ENCODE measurements around the gene APC. TPM values are rescaled to one million over a fixed set of nuclear protein-coding genes. Genes with fewer than 3 reads are reported as not detected.
A peak's percentile ranks its signal among the peaks of the same experiment; 100 is the strongest.
"Not testable (repeated sequence)": the region's sequence is repeated elsewhere in the genome, so short reads cannot be mapped to it uniquely, and the experiment has no call there.

Gene APC
- total RNA-seq, 6 donors from 2014 or later = 38.4 to 95.3 (median 71.6) TPM

GRCh38 chr5:112854651-112855050 lies 117.0 kb downstream of the APC start:
- no peak for DNase-seq
- no peak overlapping the region for H3K27ac ChIP-seq
- no peak for TF ChIP-seq POLR2A (IDR thresholded peaks at IDR 0.05)
- no peak for TF ChIP-seq POLR2AphosphoS5 (IDR thresholded peaks at IDR 0.05)
- TF ChIP-seq CTCF (IDR thresholded peaks at IDR 0.05) = no peak
- no peak for TF ChIP-seq EP300 (IDR thresholded peaks at IDR 0.05)
- H3K9me3 ChIP-seq = no peaks in the 10 kb centered on the region
- no peaks in the 10 kb centered on the region for H3K4me1 ChIP-seq
- ATAC-seq (ENCODE audit: low FRiP score in 2 of 2) = no peak
- H3K27me3 ChIP-seq = no peaks in the 10 kb centered on the region
- H3K36me3 ChIP-seq = no peaks in the 10 kb centered on the region
- no peak overlapping the region for H3K4me3 ChIP-seq
- 59 to 83% methylated on average over 1 of the region's 1 CpG for WGBS, 2 donors

GRCh38 chr5:112857866-112858265 lies 120.2 kb downstream of the APC start:
- Histone ChIP-seq H3K27me3 (no peaks in the 10 kb centered on the region), H3K4me1 (peaks cover 11 to 17% (median 17%) of the 10 kb centered on the region in 4 donors), H3K9me3 (no peaks in the 10 kb centered on the region), H3K27ac (no peak overlapping the region), H3K4me3 (no peak overlapping the region), H3K36me3 (peaks cover 0 to 3% (median 0%) of the 10 kb centered on the region in 4 donors)
- TF ChIP-seq EP300 (IDR thresholded peaks at IDR 0.05) (no peak), POLR2A (IDR thresholded peaks at IDR 0.05) (no peak)
- ATAC-seq (ENCODE audit: low FRiP score in 2 of 2) (no peak), DNase-seq (no peak)

- 75 to 77% methylated on average over 11 of the region's 11 CpGs for WGBS, 2 donors
- peak overlapping the region; percentile 78 to 86 (median 84) for H3K27ac ChIP-seq
- ATAC-seq (ENCODE audit: low FRiP score in 2 of 2); H3K27me3 ChIP-seq; H3K9me3 ChIP-seq; DNase-seq: not testable (repeated sequence)
- H3K36me3 ChIP-seq = peaks cover 11 to 25% (median 13%) of the 10 kb centered on the region in 4 donors
- H3K4me3 ChIP-seq = peak overlapping the region; percentile 31 to 71 (median 70)
- peak in 1 of 4 donors; percentile 0 for TF ChIP-seq EP300 (IDR thresholded peaks at IDR 0.05)
- peaks cover 23 to 30% (median 27%) of the 10 kb centered on the region in 4 donors for H3K4me1 ChIP-seq
These were observed 122.9 kb downstream of the APC start for GRCh38 chr5:112860571-112860928.

- peak; percentile 96 to 97 for ATAC-seq (ENCODE audit: low FRiP score in 2 of 2)
- peak; percentile 91 to 96 for DNase-seq
- Histone ChIP-seq H3K36me3 (peaks cover 13 to 31% (median 15%) of the 10 kb centered on the region in 4 donors), H3K9me3 (no peaks in the 10 kb centered on the region), H3K27me3 (no peaks in the 10 kb centered on the region), H3K27ac (peak within 1 kb of the TSS; percentile 78 to 86 (median 84)), H3K4me3 (peak within 1 kb of the TSS; percentile 68 to 77 (median 71)), H3K4me1 (peaks cover 23 to 30% (median 27%) of the 10 kb centered on the region in 4 donors)
- 3 to 6% methylated on average over 20 to 40 of the region's 47 CpGs for WGBS, 2 donors
- peak; percentile 78 to 82 for TF ChIP-seq POLR2AphosphoS5 (IDR thresholded peaks at IDR 0.05)
- TF ChIP-seq POLR2A (IDR thresholded peaks at IDR 0.05) = peak; percentile 15 to 81 (median 60)
- TF ChIP-seq EP300 (IDR thresholded peaks at IDR 0.05) = no peak
- TF ChIP-seq CTCF (IDR thresholded peaks at IDR 0.05) = peak in 2 of 6 experiments; percentile 9 to 24
These were observed 123.4 kb downstream of the APC start, which contains the start of gene SRP19 for GRCh38 chr5:112860929-112861637. Gene SRP19 (plus strand): TSS chr5:112861287. CDS start chr5:112861377, 90 bp downstream.

GRCh38 chr5:112861638-112861985 lies 123.9 kb downstream of the APC start:
- 0 to 2% methylated on average over 8 of the region's 8 CpGs for WGBS, 2 donors
- TF ChIP-seq POLR2AphosphoS5 (IDR thresholded peaks at IDR 0.05) (no peak), EP300 (IDR thresholded peaks at IDR 0.05) (no peak), POLR2A (IDR thresholded peaks at IDR 0.05) (no peak), CTCF (IDR thresholded peaks at IDR 0.05) (no peak)

More at GRCh38 chr5:112861638-112861985, 123.9 kb downstream of the APC start:
- Histone ChIP-seq H3K9me3 (no peaks in the 10 kb centered on the region), H3K27ac (peak overlapping the region; percentile 78 to 86 (median 84)), H3K36me3 (peaks cover 17 to 36% (median 21%) of the 10 kb centered on the region in 4 donors), H3K4me3 (peak overlapping the region; percentile 68 to 77 (median 71)), H3K4me1 (peaks cover 23 to 30% (median 27%) of the 10 kb centered on the region in 4 donors), H3K27me3 (no peaks in the 10 kb centered on the region)
- no peak for DNase-seq
- ATAC-seq (ENCODE audit: low FRiP score in 2 of 2) = no peak

Data from upper lobe of left lung (tissue), 6 donors.